ENCODE measurements around the gene RAPGEF1.

DNA sequence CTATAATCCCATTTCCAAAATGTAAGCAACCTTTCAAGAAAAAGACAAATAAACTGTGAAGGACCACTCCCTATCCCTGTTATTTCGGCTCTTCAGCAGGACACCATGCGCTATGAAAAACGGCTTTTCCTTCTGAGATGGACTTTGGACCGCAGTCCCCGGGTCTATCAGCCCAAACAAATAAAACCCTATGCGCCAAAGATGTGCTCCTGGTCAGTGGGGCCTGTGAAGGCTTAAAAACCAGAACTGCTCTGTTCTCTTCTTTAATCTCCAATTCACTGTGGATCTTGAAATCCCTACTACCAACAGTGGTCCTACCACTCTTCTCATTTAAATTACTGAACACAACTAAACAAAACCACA lies 33.3 kb downstream of the RAPGEF1 start:
- TF ChIP-seq CTCF (IDR thresholded peaks at IDR 0.05): no peak
- TF ChIP-seq EZH2 (IDR thresholded peaks at IDR 0.05): no peak
